Measurements from ENCODE around the gene PER3.

- no peak for TF ChIP-seq CTCF (IDR thresholded peaks at IDR 0.05)
- TF ChIP-seq EZH2 (IDR thresholded peaks at IDR 0.05; ENCODE audit: borderline replicate concordance, insufficient read depth, low read depth, low read length, poor library complexity, severe bottlenecking), result no peak
Measured at GRCh38 chr1:7747605-7748004, 36.5 kb upstream of the PER3 start.
